ENCODE data around the gene FBXL7. TPM values are rescaled to one million over a fixed set of nuclear protein-coding genes. Genes with fewer than 3 reads are reported as not detected.

The FBXL7 gene
- total RNA-seq, 2 experiments from 2014 or later, result not detected

DNA sequence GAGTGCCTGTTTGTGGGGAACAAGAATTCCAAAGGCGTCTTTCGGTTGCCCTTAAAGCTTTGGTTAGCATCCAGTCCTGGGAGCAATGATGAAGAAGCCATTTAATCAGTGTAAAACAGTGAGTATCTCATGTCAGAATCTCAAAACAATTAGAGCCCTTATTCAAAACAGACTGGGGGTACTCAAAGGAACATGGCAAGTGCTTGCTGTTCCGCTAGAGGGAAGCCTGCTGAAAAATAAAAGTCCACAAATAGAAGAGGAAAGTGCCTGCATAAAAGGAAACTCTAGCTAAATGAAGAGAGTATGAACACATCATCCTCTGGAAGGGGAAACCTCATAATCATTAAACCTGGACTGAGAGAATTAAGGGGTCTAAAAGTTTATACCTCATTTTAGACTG lies 26.4 kb downstream of the FBXL7 start:
- no peak overlapping the region for H3K27ac ChIP-seq (ENCODE audit: low read depth, low read length, poor library complexity, severe bottlenecking)

DNA sequence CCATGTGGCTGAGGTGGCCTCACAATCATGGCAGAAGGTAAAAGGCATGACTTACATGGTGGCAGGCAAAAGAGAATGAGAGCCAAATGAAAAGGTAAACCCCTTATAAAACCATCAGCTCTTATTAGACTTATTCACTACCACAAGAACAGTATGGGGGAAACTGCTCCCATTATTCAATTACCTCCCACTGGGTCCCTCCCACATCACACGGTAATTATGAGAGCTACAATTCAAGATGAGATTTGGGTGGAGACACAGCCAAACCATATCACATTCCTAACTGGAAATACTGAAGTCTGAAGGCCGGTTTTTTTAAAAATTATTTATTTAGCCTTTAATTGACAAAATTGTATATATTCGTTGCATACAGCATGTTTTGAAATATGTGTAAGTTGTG lies 28.5 kb downstream of the FBXL7 start:
- BruUV-seq (replicated peaks), result no TSS peak

More for the DNA sequence above, 26.4 kb downstream of the FBXL7 start:
- H2AFZ ChIP-seq (ENCODE audit: low read length), result no peak overlapping the region
- no TSS peak for BruUV-seq (replicated peaks)
- no peaks in the 10 kb centered on the region for H3K36me3 ChIP-seq (ENCODE audit: insufficient read depth, low read length)
- TF ChIP-seq, protein P1, sequence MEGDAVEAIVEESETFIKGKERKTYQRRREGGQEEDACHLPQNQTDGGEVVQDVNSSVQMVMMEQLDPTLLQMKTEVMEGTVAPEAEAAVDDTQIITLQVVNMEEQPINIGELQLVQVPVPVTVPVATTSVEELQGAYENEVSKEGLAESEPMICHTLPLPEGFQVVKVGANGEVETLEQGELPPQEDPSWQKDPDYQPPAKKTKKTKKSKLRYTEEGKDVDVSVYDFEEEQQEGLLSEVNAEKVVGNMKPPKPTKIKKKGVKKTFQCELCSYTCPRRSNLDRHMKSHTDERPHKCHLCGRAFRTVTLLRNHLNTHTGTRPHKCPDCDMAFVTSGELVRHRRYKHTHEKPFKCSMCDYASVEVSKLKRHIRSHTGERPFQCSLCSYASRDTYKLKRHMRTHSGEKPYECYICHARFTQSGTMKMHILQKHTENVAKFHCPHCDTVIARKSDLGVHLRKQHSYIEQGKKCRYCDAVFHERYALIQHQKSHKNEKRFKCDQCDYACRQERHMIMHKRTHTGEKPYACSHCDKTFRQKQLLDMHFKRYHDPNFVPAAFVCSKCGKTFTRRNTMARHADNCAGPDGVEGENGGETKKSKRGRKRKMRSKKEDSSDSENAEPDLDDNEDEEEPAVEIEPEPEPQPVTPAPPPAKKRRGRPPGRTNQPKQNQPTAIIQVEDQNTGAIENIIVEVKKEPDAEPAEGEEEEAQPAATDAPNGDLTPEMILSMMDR (conservative IDR thresholded peaks at IDR 0.05; ENCODE audit: low read length), result no peak
- no peak for TF ChIP-seq EZH2phosphoT487 (IDR thresholded peaks at IDR 0.05; ENCODE audit: borderline replicate concordance, low read depth, low read length)
- intact Hi-C loops (cut with micrococcal nuclease; ENCODE audit: unreplicated experiment), result no loop called here
- no peaks in the 10 kb centered on the region for H4K20me1 ChIP-seq (ENCODE audit: insufficient read depth, low read length)
- CTCF ChIA-PET (ENCODE audit: unreplicated experiment), result no interaction called here
- H3K4me2 ChIP-seq (ENCODE audit: low read length), result no peak overlapping the region
- POLR2A ChIA-PET, result no interaction called here
- no peaks in the 10 kb centered on the region for H3K4me1 ChIP-seq (ENCODE audit: insufficient read depth, low read length, poor library complexity, severe bottlenecking)
- no peak overlapping the region for H3K4me3 ChIP-seq (ENCODE audit: low read depth, low read length, poor library complexity, severe bottlenecking)
- H3K79me2 ChIP-seq (ENCODE audit: insufficient read depth, low read depth, low read length), result no peaks in the 10 kb centered on the region
- H3K9me2 ChIP-seq (ENCODE audit: insufficient read depth, low read length), result no peaks in the 10 kb centered on the region
- no peaks in the 10 kb centered on the region for H3K9me3 ChIP-seq (ENCODE audit: low read length)
- DNase-seq (ENCODE audit: low spot score), result no peak

DNA sequence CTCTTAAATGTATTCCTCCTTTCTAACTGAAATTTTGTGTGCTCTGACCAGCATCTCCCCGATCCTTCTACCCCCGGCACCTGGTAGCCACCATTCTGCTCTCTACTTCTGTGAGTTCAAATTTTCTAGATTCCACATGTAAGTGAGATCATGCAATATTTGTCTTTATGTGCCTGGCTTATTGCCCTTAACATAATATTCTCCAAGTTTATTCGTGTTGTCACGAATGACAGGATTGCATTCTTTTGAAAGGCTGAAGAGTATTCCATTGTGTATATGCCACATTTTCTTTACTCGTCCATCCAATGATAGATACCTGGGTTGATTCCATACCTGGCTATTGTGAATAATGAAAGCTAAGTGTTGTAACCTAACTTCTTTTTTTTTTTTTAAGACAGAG lies 29.0 kb downstream of the FBXL7 start:
- ChIA-PET POLR2A (interaction anchor here (1.3 kb wide), 1 partner anchor 14 kb away, joined by 3 read pairs; no protein-coding TSS in a partner anchor), CTCF (ENCODE audit: unreplicated experiment) (interaction anchor here (0.6 kb wide), 1 partner anchor 374 kb away, joined by 3 read pairs; no protein-coding TSS in a partner anchor)
- intact Hi-C loops (cut with micrococcal nuclease; ENCODE audit: unreplicated experiment), result no loop called here
- H4K20me1 ChIP-seq (ENCODE audit: insufficient read depth, low read length), result no peaks in the 10 kb centered on the region
- H3K79me2 ChIP-seq (ENCODE audit: insufficient read depth, low read depth, low read length), result no peaks in the 10 kb centered on the region
- no peaks in the 10 kb centered on the region for H3K9me3 ChIP-seq (ENCODE audit: low read length)
- H3K4me3 ChIP-seq (ENCODE audit: low read depth, low read length, poor library complexity, severe bottlenecking), result no peak overlapping the region
- DNase-seq (ENCODE audit: low spot score), result no peak
- TF ChIP-seq EZH2phosphoT487 (IDR thresholded peaks at IDR 0.05; ENCODE audit: borderline replicate concordance, low read depth, low read length), result no peak
- TF ChIP-seq, protein P1 (conservative IDR thresholded peaks at IDR 0.05; ENCODE audit: low read length), result no peak
- H2AFZ ChIP-seq (ENCODE audit: low read length), result no peak overlapping the region
- H3K4me1 ChIP-seq (ENCODE audit: insufficient read depth, low read length, poor library complexity, severe bottlenecking), result no peaks in the 10 kb centered on the region
- BruUV-seq (replicated peaks), result no TSS peak
- H3K36me3 ChIP-seq (ENCODE audit: insufficient read depth, low read length), result no peaks in the 10 kb centered on the region
- no peak overlapping the region for H3K4me2 ChIP-seq (ENCODE audit: low read length)
- H3K9me2 ChIP-seq (ENCODE audit: insufficient read depth, low read length), result no peaks in the 10 kb centered on the region
- H3K27ac ChIP-seq (ENCODE audit: low read depth, low read length, poor library complexity, severe bottlenecking), result no peak overlapping the region

More for the DNA sequence above, 28.5 kb downstream of the FBXL7 start:
- Histone ChIP-seq H3K9me2 (ENCODE audit: insufficient read depth, low read length) (no peaks in the 10 kb centered on the region), H3K9me3 (ENCODE audit: low read length) (no peaks in the 10 kb centered on the region), H3K4me2 (ENCODE audit: low read length) (no peak overlapping the region), H3K27ac (ENCODE audit: low read depth, low read length, poor library complexity, severe bottlenecking) (no peak overlapping the region), H3K36me3 (ENCODE audit: insufficient read depth, low read length) (no peaks in the 10 kb centered on the region), H4K20me1 (ENCODE audit: insufficient read depth, low read length) (no peaks in the 10 kb centered on the region), H3K4me3 (ENCODE audit: low read depth, low read length, poor library complexity, severe bottlenecking) (no peak overlapping the region), H2AFZ (ENCODE audit: low read length) (no peak overlapping the region), H3K79me2 (ENCODE audit: insufficient read depth, low read depth, low read length) (no peaks in the 10 kb centered on the region), H3K4me1 (ENCODE audit: insufficient read depth, low read length, poor library complexity, severe bottlenecking) (no peaks in the 10 kb centered on the region)
- ChIA-PET CTCF (ENCODE audit: unreplicated experiment) (interaction anchor here (0.6 kb wide), 1 partner anchor 374 kb away, joined by 3 read pairs; no protein-coding TSS in a partner anchor), POLR2A (no interaction called here)
- intact Hi-C loops (cut with micrococcal nuclease; ENCODE audit: unreplicated experiment), result no loop called here
- DNase-seq (ENCODE audit: low spot score), result no peak
- TF ChIP-seq, protein P1 (conservative IDR thresholded peaks at IDR 0.05; ENCODE audit: low read length), result no peak
- no peak for TF ChIP-seq EZH2phosphoT487 (IDR thresholded peaks at IDR 0.05; ENCODE audit: borderline replicate concordance, low read depth, low read length)
